Inflammatory macrophage treated with lipopolysaccharide for 1 hour (primary cell): ENCODE data around the gene SLC35E1.
"Not testable (repeated sequence)": the region's sequence is repeated elsewhere in the genome, so short reads cannot be mapped to it uniquely, and the experiment has no call there.

Experiments used
- DNase-seq, 2 donors: peaks; one replicate each; pipeline ENCODE4 v3.0.0-alpha.2; 2020 to 2022

Gene SLC35E1

DNA sequence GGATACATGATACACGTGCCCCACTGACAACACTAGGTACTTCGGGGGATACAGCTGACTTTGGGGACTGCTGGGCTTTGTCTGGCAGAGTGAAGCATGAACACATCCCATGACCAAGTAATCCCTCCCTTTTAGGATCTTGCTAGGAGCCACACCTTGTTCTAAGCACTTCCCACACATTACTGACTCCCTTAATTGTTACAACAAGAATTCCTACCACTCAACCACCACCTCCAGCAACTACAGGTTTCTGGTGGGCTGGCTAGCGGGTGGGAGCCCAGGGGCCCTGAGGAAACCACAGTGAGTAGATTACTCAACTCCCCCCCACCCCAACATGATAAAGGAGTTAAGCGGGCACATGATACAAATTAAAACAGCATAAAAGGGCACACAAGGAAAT is 7.2 kb upstream of the SLC35E1 start:
- DNase-seq = no peak

DNA sequence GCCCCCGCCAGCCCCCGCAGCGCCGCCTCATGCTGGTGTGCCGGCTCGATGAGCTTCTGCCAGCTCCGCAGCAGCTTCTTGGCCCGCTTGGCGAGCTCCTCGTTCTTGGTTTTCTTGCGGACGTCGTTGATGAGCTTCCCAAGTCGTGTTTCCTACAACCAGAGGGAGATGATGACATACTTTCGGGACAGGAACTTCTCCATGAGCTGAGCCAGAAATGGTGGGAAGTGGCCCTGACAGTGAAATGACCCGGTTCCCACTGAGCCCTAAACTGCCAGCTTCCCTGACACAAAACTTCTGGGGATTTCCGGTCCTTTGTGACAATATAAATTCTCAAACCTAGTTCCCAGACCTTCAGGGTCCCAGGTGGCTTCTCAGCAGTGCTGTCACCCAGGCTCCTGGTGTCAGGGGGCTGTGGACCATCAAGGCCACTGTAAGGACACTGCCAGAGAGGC is 5.3 kb upstream of the SLC35E1 start:
- DNase-seq = peak in 1 of 2 donors; percentile 53

DNA sequence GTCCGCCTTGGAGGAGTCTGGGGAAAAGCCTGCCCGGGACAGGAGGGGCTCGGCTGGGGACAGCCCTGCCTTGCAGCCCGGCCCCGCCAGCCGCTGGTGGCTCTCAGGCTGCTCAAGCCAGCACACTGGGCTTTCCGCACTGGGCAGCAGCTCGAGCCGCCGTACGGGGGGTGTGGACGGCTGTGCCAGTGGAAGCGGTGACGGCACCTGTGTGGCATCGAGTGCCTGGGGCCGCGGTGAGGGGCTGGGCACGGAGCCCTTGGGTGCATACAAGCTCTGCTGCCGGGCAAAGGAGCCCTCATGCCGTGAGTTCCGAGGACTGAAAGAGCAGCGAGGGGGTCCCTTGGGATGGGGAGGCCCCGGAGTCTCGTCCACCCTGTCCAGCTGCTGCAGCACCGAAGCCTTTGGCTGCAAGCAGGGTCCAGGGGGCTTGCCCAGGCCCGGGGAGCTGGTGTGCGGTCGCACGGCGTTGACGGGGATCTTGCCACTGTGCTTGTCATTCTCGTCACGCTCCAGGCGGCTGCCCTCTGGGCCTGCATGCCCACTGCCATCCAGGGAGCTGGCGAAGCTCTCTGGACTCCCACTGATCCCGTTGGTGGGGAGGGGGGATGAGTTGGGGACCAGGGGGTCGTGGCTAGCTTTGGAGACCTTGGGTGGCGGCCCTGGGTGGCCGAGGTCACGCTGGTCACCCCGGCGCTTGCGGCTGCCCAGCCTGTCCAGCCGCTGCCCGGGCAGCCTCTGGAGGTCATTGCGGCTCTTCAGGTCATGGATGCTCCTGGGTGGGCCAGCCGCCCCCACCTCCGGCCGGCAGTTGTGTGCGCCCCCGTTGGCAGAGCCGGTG is 4.7 kb upstream of the SLC35E1 start:
- DNase-seq = no peak

DNA sequence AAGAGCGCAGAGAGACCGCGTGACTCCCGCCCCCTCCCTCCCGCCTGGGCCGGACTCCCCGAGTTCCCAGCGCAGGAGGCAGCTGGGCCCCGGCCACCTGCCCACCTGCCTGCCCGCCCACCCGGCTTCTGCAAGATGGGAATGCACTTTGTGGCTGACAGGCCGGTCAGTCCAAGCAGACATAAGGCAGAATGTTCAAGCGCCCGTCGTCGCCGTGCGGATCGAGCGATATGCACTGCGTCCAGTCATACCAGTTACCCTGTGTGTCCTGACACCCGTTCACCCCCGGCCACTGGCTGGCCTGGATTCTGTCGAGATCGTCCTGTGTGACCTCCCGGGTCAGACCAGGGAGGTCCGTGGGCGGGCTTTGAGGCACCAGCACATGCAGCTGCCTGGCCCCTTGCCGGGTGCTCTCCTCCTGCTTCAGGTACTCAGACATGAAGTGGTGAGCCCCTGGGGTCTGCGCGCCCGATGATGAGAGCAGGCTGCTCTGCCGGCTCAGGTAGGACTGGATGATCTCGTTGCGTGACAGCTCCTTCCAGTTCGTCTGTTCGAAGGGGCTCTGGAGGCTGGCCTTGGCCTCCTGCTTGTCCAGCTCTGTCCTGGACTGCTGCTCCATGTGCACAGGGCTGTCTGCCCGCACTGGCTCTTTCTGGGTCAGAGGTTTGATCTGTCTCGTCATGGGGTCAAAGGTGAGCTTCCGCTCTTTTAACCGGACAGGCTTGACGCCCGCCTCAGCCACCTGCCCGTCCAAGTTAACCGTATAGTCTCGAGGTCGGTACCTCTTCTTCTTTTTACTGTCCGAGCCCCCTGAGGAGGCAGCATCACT is 3.9 kb upstream of the SLC35E1 start:
- DNase-seq = no peak

DNA sequence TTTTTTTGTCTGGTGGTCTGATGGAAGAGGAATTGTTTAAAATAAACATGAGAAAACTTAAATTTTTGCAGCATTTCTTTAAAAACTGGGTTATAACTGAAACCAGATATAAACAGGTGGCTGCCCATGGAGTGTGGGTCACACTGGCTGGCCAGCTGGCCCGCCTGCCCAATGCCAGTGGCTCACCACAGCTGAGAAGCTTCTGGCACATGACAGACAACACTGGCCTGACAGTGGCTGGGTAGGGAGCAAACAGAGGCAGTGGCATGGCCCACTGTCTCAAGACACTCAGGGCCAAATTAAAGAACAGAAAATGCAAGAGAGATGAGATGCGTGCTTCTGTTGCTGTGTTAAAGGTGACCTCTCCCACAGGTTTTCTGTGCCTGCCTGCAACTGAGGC is 3.1 kb upstream of the SLC35E1 start:
- no peak for DNase-seq

DNA sequence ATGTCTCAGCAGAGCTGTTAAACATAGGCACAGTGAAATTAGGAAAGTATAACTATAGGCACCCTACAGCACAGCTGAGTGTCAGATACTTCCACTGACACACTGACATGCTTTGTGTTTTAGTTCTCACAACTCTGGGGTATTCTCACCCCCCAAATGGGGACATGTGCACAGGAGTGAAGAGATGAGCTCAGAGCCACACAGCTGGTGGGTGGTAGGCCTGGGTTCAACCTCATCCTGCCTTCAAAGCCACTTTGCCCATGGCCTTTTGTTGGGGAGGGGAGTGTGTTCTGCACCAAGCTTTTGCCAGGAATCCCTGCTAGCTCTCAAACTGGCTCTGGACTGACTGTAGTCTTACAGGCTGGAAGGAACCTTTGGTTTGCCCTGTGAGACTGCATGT is 1.7 kb upstream of the SLC35E1 start:
- no peak for DNase-seq

DNA sequence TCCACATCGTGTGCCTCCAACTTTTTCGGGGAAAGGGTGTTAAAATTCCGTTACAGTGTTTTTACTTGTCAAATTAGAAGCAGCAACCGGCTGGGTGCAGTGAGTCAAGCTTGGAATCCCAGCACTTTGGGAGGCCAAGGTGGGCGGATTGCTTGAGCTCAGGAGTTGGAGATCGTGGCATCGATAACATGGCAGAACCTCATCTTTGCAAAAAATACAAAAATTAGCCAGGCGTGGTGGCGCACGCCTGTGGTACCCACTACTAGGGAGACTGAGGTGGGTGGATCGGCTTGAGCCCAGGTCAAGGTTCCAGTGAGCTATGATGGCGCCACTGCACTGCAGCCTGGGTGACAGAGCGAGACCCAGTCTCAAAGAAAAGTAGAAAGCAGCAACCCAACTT is 1.1 kb upstream of the SLC35E1 start:
- DNase-seq = no peak

DNA sequence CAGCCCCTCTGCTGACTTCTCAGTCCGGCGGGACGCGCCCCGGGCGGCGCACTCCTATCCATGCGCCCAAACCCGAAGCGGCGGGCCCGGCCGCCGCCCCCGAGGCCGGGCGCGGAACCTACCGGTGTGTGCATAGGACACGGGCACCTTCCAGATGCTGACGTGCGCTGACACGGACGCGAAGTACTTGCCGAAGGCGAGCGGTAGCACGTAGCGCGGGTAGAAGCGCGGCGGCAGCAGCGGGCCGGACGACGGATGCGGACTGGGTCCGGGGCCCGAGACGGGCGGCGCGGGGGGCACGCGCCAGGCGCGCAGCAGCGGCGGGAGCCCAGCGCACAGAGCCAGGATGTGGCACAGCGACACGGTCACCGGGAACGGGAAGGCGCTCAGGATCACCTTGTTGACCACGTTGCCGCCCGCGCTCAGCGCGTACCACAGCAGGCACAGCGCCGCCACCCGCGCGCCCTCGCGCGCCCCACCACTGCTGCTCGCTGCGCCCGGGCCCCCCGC is 338 bp downstream of the SLC35E1 start:
- peak in 1 of 2 donors; percentile 4 for DNase-seq

DNA sequence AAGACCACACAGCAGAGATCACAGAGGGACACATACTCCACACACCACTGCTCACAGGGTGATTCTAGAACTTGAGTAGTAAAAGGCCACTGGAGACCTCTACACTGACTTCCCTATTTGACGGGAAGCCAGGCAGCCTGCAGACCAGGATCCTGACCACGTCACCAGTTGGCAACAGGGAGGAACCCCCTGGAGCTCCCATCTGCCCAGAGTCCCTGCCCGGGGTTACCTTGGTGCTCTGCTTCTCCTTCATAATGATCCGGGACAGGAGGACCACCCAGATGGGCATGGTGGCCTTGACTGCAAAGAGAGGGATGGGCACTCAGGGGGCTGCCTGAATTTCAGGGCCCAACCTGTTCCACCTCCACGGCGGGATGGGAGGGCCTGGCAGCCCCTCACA is 932 bp downstream of the SLC35E1 start:
- peak; percentile 42 to 51 for DNase-seq

DNA sequence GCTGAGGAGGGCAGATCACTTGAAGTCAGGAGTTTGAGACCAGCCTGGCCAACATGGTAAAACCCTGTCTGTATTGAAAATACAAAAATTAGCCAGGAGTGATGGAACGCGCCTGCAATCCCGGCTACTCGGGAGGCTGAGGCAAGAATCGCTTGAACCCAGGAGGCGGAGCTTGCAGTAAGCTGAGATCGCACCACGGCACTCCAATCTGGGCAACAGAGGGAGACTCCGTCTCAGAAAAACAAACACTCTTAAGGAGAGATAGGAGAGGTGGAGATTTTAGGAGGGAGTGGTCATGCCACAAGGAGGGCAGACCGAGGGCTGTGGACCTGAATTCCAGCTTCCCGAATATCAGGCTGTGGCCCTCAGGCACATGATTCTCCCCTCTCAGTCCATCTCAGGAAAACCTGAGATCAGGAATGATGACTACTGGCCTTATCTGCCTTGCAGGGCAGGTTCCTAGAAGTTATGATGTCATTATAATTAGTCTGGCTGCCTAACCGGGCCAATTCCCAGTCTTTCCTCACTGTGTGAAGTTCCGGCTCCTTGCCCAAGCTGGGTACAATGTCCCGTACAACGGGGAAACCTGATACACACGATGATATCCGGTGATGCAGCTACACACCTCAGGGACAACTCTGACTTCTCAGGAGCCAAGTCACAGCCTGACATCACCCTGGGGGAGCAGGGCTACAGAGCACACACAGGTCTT is 2.5 kb downstream of the SLC35E1 start:
- no peak for DNase-seq

DNA sequence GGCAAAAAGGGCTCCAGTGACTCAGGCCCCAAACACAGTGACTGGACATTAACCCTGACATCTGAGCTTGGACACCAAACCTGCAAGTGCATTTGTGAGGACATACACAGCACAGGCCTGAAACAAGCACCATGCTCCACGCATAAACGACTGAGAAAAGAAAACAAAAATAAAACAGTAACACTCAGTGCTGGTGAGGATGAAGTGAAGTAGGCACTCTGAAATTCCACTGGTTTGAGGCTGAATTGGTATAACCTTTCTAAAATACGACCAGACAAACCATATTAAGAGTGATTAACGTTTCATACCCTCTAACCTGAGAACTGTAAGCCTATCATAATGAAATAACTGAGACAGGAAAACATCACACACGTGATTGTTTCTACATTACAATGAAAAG is 5.5 kb downstream of the SLC35E1 start:
- no peak for DNase-seq

DNA sequence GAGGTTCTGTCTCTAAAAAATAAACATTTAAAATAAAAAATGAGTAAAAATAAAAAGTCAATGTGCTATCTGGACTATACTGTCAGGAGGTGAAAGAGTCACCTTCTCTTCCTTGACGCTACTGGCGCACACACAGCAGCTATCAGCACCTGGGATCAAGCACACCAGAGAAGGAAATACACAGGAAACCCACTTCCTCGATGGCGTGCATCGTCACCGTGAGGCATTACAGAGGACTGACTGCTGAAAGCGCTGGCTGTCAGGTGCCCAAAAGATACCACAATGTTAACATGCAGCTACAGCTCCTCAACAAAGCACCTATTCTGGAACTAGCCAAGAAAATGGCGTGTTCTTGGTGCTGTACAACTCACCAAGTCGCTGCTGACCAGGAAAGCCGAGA is 6.1 kb downstream of the SLC35E1 start:
- no peak for DNase-seq

DNA sequence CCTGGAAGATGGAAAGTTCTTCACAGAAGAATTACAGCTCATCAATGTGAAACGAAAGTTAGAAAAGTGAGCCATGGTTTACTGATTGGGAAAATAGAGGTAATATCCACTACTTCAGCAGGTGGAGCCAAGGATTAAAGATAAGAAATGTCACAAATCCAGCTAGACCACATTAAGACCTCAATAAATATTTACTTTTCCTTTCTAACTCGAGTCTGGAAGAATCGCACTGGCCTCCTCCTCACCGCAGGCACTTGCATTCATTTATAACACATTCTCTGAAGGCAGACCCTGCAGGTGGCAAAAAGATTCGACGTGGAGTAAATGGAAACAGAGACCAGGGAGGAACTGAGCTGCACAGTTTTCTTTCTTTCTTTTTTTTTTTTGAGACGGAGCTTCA is 7.4 kb downstream of the SLC35E1 start:
- DNase-seq = no peak

DNA sequence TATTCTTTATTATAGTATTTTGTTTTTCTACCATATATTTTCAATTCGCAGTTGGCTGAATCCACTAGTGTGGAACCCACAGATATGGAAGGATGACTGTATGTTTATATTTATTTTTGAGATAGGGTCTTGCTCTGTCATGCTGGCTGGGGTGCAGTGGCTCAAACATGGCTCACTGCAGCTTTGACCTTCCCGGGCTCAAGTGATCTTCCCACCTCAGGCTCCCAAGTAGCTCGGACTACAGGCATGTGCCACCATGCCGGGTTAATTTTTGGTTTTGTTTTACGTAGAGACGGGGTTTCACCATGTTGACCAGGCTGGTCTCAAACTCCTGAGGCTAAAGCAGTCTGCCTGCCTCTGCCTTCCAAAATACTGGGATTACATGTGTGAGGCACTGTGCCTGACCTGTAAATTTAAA is 9.6 kb downstream of the SLC35E1 start:
- DNase-seq = no peak

DNA sequence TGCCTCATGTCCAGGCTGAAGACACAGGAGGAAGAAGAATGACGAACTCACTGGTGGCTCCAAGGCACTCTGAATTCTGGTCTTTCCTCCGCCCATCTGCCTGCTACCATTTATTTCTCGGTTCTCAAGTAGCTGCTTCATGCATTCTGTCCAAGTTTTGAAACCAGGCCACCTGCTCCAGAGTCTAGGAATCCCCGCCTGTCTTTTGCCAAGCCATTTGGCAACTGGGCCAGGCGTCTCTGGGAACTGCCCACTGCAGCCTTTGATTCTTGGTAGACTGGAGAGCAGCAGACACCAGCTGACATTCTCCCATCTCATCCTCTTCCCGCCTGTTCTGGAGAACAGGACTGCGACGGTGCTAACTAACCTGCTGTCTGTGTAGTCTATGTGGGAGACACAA is 10.8 kb downstream of the SLC35E1 start:
- no peak for DNase-seq

DNA sequence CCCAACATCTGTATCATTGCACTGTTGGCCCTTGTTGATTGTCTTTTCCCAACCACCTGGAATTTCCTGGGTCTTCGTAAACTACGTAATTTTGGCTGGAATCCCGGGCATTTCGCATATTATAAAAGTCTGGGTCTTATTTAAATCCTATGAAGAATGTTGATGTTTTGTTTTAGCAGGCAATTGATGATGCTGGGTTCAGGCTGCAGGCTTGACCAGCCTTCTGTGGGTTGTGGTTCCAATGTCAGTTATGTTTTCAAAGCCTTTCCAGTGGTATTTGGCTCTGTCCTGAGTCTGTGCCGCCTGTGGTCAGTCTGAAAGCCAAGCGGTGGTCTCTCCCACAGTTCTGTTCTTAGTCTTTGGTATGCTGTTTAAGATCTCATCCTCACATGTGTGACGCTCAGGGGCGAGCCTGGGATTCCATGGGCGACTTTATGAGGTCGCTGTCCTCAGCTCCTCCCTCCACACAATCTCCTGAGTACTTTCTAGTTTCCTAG is 12.4 kb downstream of the SLC35E1 start:
- DNase-seq = no peak

DNA sequence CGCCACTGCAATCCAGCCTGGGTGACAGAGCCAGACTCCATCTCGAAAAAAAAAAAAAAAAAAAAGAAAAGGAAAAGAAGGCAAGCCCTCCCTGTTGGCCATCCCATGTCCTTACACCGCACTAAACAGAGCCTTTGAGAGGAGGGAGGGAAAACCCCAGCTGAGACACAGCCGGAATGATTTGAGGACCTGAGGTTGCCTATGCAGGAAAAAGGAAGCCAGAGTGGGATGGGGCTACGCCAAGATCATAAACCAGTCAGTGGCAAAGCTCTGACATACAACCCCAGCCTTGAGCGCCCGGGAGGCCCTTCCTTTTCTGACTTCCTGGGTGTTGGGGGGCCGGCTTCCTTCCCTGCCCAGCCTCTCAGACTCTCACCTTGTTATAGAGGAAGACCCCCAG is 17.4 kb downstream of the SLC35E1 start:
- no peak for DNase-seq

DNA sequence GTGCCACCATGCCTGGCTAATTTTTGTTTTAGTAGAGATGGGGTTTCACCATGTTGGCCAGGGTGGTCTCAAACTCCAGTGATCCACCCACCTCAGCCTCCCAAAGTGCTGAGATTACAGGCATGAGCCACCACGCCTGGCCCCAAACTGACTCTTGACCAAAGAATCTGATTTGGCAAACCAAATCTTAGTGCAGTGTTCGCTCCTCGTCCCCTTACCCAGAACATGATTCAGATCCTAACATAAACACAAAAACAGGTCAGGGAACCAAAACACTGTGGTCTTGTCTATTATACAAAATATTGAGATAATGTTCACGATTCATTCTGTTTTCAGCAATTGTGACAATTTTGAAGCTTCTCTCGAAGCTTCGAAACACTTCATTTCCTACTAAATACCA is 20.3 kb downstream of the SLC35E1 start:
- DNase-seq = not testable (repeated sequence)

DNA sequence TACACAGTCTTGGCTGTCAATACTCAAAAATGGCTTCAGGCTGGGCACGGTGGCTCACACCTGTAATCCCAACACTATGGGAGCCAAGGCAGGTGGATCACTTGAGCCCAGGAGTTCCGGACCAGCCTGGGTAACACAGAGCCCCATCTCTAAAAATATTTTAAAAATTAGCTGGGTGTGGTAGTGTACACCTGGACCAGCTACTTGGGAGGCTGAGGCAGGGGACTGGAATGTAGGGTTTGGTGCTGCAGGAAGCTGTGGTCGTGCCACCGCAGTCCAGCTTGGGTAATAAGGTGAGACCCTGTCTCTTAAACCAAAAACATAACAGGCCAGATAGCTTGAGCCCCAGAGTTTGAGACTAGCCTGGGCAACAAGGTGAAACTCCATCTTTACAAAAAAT is 23.3 kb downstream of the SLC35E1 start:
- no peak for DNase-seq

DNA sequence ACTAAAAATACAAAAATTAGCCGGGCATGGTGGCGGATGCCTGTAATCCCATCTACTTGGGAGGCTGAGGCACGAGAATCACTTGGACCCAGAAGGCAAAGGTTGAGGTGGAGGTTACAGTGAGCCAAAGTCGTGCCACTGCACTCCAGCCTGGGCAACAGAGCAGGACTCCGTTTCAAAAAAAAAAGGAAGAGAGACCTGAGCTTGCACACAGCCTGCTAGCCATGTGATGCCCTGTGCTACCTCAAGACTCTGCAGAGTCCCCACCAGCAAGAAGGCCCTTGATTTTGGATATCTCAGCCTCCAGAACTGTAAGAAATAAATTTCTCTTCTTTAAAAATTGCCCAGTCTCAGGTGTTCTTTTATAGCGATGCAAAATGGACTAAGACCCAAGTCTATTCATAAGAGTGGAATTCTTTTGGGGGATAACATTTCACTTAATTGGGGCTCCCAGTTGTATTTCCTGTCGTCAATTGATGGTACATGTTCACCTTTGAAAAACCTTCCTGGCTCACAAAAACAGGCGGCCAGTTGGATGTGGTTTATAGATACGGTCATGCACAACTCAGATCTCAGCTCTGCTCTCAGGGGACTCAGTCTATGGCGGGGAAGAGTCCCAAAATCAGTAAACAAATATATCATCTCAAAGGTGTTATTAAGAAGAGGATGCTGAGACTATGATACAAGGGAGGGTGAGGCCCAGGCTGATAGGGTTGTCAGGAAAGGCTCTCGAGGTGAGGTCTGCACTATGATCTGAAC is 27.6 kb downstream of the SLC35E1 start:
- no peak for DNase-seq

DNA sequence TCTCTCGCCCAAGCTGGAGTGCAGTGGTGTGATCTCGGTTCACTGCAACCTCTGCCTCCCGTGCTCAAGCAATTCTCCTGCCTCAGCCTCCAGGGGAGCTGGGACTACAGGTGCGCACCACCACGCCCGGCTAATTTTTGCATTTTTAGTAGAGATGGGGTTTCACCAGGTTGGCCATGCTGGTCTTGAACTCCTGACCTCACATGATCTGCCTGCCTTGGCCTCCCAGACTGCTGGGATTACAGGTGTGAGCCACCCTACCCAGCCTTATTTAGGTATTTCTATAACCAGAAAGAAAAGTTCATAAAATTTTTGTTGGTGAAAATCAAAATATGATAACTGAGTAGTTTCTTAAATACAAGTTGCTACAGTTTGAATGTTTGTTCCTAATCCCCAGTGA is 28.5 kb downstream of the SLC35E1 start:
- DNase-seq = not testable (repeated sequence)

DNA sequence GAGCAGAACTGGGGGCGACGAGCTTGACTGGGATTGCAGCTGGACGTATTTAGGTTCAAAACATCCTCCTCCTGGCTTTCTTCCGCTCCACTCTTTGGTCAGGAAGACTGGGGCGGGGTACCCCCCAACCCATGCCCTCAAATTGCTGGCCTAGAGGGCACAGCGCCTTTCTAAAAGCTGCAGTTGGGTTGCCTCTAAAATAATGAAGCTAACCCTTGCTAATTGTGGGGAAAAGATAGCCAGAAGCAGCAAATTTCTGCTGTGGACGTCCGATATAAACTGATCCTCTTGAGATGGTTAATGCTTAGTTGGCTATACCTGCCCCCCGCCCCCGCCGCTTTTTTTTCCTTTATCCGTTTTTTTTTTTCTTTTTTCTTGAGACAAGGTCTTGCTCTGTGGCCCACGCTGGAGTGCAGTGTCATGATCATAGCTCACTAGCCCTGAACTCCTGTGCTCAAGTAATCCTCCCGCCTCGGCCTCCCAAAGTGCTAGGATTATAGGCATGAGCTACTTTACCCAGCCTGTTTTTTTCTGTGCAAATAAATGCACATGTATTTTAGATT is 29.2 kb downstream of the SLC35E1 start:
- DNase-seq = peak in 1 of 2 donors; percentile 14
